HG03135 (cell line): Measurements from ENCODE around the gene DCAF11.

Experiments used
- ATAC-seq: cut with Tn5 transposase; IDR thresholded peaks from one replicate; pipeline ENCODE4 v1.9.1; 2021; ENCODE audit warnings: mild to moderate bottlenecking, moderate library complexity; ENCODE audit not compliant: unreplicated experiment

The DCAF11 gene

DNA sequence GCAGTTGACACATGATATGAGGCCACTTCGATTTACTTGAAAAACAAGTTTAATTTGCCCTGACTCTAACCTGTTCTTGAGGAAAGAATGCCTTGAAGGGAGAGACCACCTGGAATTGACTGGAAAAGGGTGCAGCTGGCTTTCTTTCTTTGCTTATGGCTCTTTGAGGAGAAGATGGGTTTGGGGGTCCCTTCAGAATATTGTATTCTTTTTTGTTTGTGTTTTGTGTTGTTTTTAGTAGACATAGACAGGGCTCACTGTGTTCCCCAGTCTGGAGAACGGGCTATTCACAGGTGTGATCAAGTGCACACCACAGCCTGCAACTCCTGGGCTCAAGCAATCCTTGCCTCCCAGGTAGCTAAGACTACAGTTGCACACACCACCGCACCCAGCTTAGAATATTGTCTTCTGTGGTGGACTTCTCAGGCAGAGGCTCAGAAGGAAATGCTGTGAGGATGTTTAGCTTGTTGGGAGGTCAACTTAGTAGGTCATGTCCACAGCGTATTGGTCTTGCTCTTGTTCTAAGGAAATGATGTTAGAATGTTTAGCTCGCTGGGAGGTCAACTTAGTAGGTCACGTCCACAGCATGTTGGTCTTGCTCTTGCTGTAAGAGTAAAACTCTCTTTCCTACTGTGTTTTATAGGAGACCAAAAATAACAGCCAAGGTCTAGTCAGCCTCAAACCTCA, 1.7 kb downstream of the DCAF11 start:
- no peak for ATAC-seq

GRCh38 chr14:24117179-24117578, 2.6 kb downstream of the DCAF11 start:
- no peak for ATAC-seq

- ATAC-seq = no peak
These were observed 5.1 kb downstream of the DCAF11 start for GRCh38 chr14:24119691-24120090.

DNA sequence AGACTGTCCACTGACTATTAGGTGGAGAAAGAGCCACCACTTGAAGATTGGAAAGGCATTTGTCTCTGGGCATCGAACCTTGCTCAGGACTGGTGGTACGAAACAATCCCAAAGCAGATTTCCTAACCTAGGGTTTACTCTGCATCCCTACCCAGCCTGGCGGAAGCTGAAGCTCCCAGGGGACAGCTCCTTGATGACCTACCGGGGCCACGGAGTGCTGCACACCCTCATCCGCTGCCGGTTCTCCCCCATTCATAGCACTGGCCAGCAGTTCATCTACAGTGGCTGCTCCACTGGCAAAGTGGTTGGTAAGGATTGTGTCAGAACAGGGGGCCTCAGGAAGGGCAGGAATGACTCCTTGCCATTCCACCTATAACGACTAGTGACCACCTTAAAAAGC, 6.6 kb downstream of the DCAF11 start:
- ATAC-seq = no peak

- no peak for ATAC-seq
These were observed 7.8 kb downstream of the DCAF11 start for GRCh38 chr14:24122416-24122815.

GRCh38 chr14:24122898-24123297, 8.3 kb downstream of the DCAF11 start:
- no peak for ATAC-seq

GRCh38 chr14:24123424-24124417, 9.1 kb downstream of the DCAF11 start:
- no peak for ATAC-seq

- ATAC-seq = no peak
These were observed 12.4 kb downstream of the DCAF11 start for GRCh38 chr14:24126939-24127338.

DNA sequence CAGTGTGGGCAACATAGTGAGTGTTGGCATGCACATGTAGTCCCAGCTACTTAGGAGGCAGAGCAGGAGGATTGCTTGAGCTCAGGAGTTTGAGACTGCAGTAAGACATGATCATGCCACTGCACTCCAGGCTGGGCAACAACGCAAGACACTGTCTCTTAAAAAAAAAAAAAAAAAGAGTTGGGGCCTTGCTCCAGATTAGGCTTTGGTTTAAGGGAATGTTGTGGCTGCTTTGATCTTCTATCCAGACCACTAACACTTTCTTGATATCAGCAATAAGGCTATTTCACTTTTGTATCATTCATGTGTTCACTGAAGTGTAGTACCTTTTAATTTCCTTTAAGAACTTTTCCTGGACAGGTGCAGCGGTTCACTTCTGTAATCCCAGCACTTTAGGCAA, 13.1 kb downstream of the DCAF11 start:
- no peak for ATAC-seq

DNA sequence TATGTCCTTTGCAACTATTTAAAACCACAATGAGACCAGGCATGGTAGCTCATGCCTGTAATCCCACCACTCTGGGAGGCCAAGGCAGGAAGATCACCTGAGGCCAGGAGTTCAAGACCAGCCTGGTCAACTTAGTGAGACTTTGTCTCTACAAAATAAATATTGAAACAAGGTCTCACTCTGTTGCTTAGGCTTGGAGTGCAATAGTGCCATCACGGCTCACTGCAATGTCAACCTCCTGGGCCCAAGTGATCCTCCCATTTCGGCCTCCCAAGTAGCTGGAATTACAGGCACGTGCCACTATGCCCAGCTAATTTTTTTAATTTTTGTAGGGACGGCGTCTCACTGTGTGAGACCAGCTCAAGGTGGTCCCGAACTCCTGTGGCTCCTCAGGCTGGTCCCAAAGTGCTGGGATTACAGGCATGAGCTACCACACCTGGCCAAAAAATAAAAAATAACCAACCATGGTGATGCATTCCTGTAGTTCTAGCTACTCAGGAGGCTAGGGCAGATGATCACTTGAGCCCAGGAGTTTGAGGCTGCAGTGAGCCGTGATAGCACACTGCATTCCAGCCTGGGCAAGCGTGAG, 14.9 kb downstream of the DCAF11 start:
- no peak for ATAC-seq

GRCh38 chr14:24130380-24130716, 15.8 kb downstream of the DCAF11 start, which contains the start of gene FITM1:
TSS of gene FITM1 (plus strand) at chr14:24130659. CDS start at chr14:24131564, 905 bp downstream.
- ATAC-seq = no peak

- no peak for ATAC-seq
These were observed 16.4 kb downstream of the DCAF11 start for GRCh38 chr14:24130717-24131548.

DNA sequence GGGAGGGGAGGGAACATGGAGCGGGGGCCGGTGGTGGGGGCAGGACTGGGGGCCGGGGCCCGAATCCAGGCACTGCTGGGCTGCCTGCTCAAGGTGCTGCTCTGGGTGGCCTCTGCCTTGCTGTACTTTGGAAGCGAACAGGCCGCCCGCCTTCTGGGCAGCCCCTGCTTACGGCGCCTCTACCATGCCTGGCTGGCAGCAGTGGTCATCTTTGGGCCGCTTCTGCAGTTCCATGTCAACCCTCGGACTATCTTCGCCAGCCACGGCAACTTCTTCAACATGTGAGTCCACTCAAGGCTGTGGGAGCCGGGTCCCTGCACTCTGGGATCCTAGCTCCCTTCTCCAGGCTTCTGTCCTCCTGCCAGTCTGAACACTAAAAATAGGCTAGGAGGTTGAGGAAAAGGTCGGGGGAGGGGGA, 17.0 kb downstream of the DCAF11 start:
- no peak for ATAC-seq

DNA sequence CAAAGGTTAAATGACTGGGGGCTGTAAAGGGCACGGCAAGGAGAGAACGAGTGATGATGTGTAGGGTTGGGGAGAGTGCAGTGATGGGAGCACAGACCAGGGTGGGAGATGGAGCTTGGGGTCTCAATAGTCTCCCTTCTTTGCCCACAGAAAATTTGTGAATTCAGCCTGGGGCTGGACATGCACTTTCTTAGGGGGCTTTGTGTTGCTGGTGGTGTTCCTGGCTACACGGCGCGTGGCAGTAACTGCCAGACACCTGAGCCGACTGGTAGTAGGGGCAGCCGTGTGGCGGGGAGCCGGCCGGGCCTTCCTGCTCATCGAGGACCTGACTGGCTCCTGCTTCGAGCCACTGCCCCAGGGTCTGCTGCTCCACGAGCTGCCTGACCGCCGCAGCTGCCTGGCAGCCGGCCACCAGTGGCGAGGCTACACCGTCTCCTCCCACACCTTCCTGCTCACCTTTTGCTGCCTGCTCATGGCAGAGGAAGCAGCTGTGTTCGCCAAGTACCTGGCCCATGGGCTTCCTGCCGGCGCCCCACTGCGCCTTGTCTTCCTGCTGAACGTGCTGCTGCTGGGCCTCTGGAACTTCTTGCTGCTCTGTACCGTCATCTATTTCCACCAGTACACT, 17.6 kb downstream of the DCAF11 start:
- ATAC-seq = no peak

DNA sequence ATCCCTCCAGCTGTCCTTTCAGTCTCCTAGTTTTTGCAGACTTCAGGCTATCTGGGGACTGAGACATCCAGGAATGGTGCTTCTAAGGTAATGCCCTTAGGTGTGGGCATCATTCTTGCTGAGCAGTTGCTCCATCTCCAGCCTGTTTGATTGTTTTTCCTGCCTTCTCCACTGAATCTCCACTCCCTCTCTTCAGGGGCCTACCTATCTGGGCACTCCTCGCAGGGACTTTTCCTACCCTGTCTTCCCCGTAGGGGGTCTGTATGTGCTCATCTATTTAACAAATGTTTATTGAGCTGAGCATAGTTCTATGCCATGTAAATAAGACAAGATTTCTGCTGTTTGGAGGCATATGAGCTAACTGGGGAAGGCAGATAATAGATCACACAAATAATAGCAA, 18.4 kb downstream of the DCAF11 start:
- ATAC-seq = no peak

DNA sequence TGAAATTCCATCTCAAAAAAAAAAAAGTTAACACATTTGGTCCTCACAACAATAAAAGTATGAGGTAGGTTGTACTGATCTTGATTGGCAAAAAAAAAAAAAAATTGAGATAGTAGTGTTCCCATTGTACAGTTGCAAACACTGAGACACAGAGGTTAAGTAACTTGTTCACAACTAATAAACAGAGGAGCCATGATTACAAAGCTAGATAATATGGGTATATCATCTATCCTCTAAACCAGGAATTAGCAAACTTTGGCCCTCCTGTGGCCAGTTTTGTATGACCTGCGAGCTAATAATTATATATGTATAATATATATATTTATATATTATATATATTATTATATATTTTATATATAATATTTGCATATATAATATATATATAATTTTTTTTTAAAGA, 19.2 kb downstream of the DCAF11 start:
- ATAC-seq = no peak

DNA sequence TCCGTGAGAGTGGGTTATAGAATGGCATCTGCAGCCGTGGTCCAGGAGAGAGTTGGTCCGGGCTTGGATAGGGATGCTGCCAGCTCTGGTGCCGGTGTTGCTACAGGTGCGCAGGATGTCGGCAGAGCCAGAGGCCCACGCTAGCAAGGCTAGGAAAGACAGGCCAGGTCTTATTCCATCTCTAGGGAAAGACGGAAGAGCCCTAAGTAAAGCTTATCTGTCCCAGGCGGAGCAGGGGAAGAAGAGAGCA, 20.9 kb downstream of the DCAF11 start:
- no peak for ATAC-seq

- peak; percentile 87 for ATAC-seq
These were observed 21.5 kb downstream of the DCAF11 start, which contains the start of gene PSME1 for GRCh38 chr14:24135834-24136683. TSS of gene PSME1 (plus strand) at chr14:24136194. CDS start at chr14:24136263, 69 bp downstream.

GRCh38 chr14:24136684-24137528, 22.3 kb downstream of the DCAF11 start:
- ATAC-seq = no peak
